GM23248 (cell line): ENCODE measurements around the gene TRAM2. TPM values are rescaled to one million over a fixed set of nuclear protein-coding genes. Genes with fewer than 3 reads are reported as not detected.

Experiments used
- DNase-seq: peaks from one replicate; pipeline ENCODE4 v3.0.0-alpha.2; 2015
- H2AFZ ChIP-seq: fragments of 200-600 bp; sonication (generic); 2 replicates; pipeline ENCODE4 v1.6.1; 2016; ENCODE audit warnings: antibody characterized with exemption
- H3F3A ChIP-seq: fragments of 200-600 bp; sonication (generic); 2 replicates; pipeline ENCODE4 v1.6.1; 2016; ENCODE audit warnings: mild to moderate bottlenecking, antibody characterized with exemption, mixed run types; ENCODE audit not compliant: insufficient read depth
- H3K27ac ChIP-seq: fragments of 200-600 bp; sonication (generic); 2 replicates; pipeline ENCODE4 v1.5.1; 2016; ENCODE audit warnings: mild to moderate bottlenecking
- H3K27me3 ChIP-seq: fragments of 200-600 bp; sonication (generic); replicated peaks from 2 replicates; pipeline ENCODE4 v1.6.1; 2016; ENCODE audit warnings: mild to moderate bottlenecking; ENCODE audit not compliant: insufficient read depth
- H3K36me3 ChIP-seq: fragments of 200-600 bp; sonication (generic); 2 replicates; pipeline ENCODE4 v1.6.1; 2016; ENCODE audit warnings: low read depth, mild to moderate bottlenecking
- H3K4me1 ChIP-seq: fragments of 200-600 bp; sonication (generic); 2 replicates; pipeline ENCODE4 v1.6.1; 2016; ENCODE audit warnings: mild to moderate bottlenecking; ENCODE audit not compliant: insufficient read depth
- H3K4me2 ChIP-seq: fragments of 200-600 bp; sonication (generic); one replicate; pipeline ENCODE4 v1.6.1; 2016; ENCODE audit warnings: mild to moderate bottlenecking; ENCODE audit not compliant: unreplicated experiment
- H3K4me3 ChIP-seq: fragments of 200-600 bp; sonication (generic); 2 replicates; pipeline ENCODE4 v1.5.1; 2016; ENCODE audit warnings: mild to moderate bottlenecking
- H3K79me2 ChIP-seq: fragments of 200-600 bp; sonication (generic); 2 replicates; pipeline ENCODE4 v1.6.1; 2016; ENCODE audit warnings: mild to moderate bottlenecking; ENCODE audit not compliant: insufficient read depth
- H3K9ac ChIP-seq: fragments of 200-600 bp; sonication (generic); 2 replicates; pipeline ENCODE4 v1.6.1; 2016; ENCODE audit warnings: mild to moderate bottlenecking
- H3K9me2 ChIP-seq: fragments of 200-600 bp; sonication (generic); 2 replicates; pipeline ENCODE4 v1.6.1; 2016; ENCODE audit warnings: mixed run types, mild to moderate bottlenecking, moderate library complexity; ENCODE audit not compliant: insufficient read depth
- H3K9me3 ChIP-seq: fragments of 200-600 bp; sonication (generic); one replicate; pipeline ENCODE4 v1.6.1; 2017; ENCODE audit warnings: low read depth
- H4K20me1 ChIP-seq: fragments of 200-600 bp; sonication (generic); 2 replicates; pipeline ENCODE4 v1.6.0; 2016; ENCODE audit not compliant: insufficient read depth
- EZH2 ChIP-seq: fragments of 200-600 bp; sonication (generic); IDR thresholded peaks from 2 replicates; pipeline ENCODE4 v1.6.1; 2018; ENCODE audit warnings: antibody characterized with exemption, mild to moderate bottlenecking; ENCODE audit not compliant: insufficient read depth, poor library complexity, severe bottlenecking
- EZH2phosphoT487 ChIP-seq: fragments of 200-600 bp; sonication (generic); IDR thresholded peaks from 2 replicates; pipeline ENCODE4 v1.6.1; 2018; ENCODE audit warnings: antibody characterized with exemption, moderate library complexity, mild to moderate bottlenecking, low read depth; ENCODE audit not compliant: insufficient read depth
- WGBS, 2 experiments: methylation state at CpG; one replicate each; pipeline ENCODE4 v1.1.6; 2015 to 2017; ENCODE audit warnings: low lambda C conversion rate in 2 of 2, low coverage in 1 of 2; ENCODE audit errors: missing lambda C conversion rate in 2 of 2; 5-methylcytosine and 5-hydroxymethylcytosine counted together
- in situ Hi-C: fragments of 300-500 bp; cut with MboI; formaldehyde crosslinking; loops from 2 replicates; pipeline ENCODE4 v1.15.0; 2020
- polyA plus RNA-seq: library from polyadenylated mRNA; unstranded; fragments of >200 nt; fragmentation: Nextera tagmentation; extraction: Ambion mirVana; gene quantifications from 2 replicates; pipeline ENCODE4 v1.2.1, GENCODE V29; 2016
- total RNA-seq: library from RNA; depleted of rRNA; stranded (reverse); fragments of >200 nt; shearing (Covaris generic); gene quantifications from 2 replicates; pipeline ENCODE4 v1.2.3, GENCODE V29; 2014

The TRAM2 gene
- total and polyA plus RNA-seq, 2 experiments from 2014 or later = 141 to 174 TPM

DNA sequence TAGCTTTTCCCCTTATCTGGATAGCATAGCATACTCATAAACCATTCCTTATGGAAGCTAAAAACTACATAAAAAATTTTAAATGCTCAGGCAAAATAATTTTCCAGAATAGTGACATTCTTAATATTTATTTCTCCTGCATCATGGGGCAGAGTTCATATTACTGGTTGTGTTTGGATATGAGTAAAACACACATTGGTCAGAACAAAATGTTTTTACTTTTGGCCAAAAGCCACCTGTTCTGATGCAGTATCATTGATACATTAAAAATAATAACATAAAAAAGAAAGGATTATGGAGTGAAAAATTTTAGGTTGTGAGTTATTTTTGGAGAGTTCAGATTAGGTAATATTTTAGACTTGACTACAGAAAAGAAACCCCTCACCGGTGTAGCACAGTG is 33.6 kb downstream of the TRAM2 start:
- in situ Hi-C loops = no loop called here
- Histone ChIP-seq H3K4me3 (peak overlapping the region; percentile 40), H3K4me1 (peaks cover 100% of the 10 kb centered on the region), H3K9me3 (no peaks in the 10 kb centered on the region), H3K79me2 (peaks cover 86% of the 10 kb centered on the region), H3K27ac (peak overlapping the region; percentile 87), H3F3A (peaks cover 90% of the 10 kb centered on the region), H4K20me1 (no peaks in the 10 kb centered on the region), H3K4me2 (peak overlapping the region; percentile 58), H3K36me3 (no peaks in the 10 kb centered on the region; the same call in 1 of the 2 replicates), H2AFZ (no peak overlapping the region), H3K27me3 (no peaks in the 10 kb centered on the region), H3K9me2 (no peaks in the 10 kb centered on the region), H3K9ac (peak overlapping the region; percentile 57)
- WGBS, 2 experiments = 40 to 59% methylated on average over 1 of the region's 1 CpG
- no peak for TF ChIP-seq EZH2phosphoT487
- no peak for TF ChIP-seq EZH2
- peak; percentile 56 for DNase-seq

- Histone ChIP-seq H4K20me1 (no peaks in the 10 kb centered on the region), H3K36me3 (no peaks in the 10 kb centered on the region; the same call in 1 of the 2 replicates), H3K4me1 (peaks cover 100% of the 10 kb centered on the region), H2AFZ (no peak overlapping the region), H3K27ac (peak overlapping the region; percentile 87), H3F3A (peaks cover 94% of the 10 kb centered on the region), H3K4me3 (no peak overlapping the region), H3K9ac (peak overlapping the region; percentile 58; the same call in 1 of the 2 replicates), H3K27me3 (no peaks in the 10 kb centered on the region), H3K9me2 (no peaks in the 10 kb centered on the region), H3K4me2 (peak overlapping the region; percentile 18), H3K79me2 (peaks cover 86% of the 10 kb centered on the region), H3K9me3 (no peaks in the 10 kb centered on the region)
- 84 to 89% methylated on average over 6 of the region's 6 CpGs for WGBS, 2 experiments
- in situ Hi-C loops = no loop called here
- DNase-seq = no peak
- TF ChIP-seq EZH2phosphoT487 (no peak), EZH2 (no peak)
Observed at GRCh38 chr6:52541135-52541534, 35.7 kb downstream of the TRAM2 start.

- Histone ChIP-seq H3K36me3 (no peaks in the 10 kb centered on the region; the same call in 1 of the 2 replicates), H3K27ac (peak overlapping the region; percentile 87), H2AFZ (no peak overlapping the region), H3K27me3 (no peaks in the 10 kb centered on the region), H4K20me1 (no peaks in the 10 kb centered on the region), H3K9ac (peak overlapping the region; percentile 58), H3K9me2 (no peaks in the 10 kb centered on the region), H3K4me3 (peak overlapping the region; percentile 32), H3K9me3 (no peaks in the 10 kb centered on the region), H3K4me1 (peaks cover 99% of the 10 kb centered on the region), H3K79me2 (peaks cover 86% of the 10 kb centered on the region), H3K4me2 (peak overlapping the region; percentile 77), H3F3A (peaks cover 100% of the 10 kb centered on the region)
- TF ChIP-seq EZH2phosphoT487 (no peak), EZH2 (no peak)
- in situ Hi-C loops = no loop called here
- WGBS, 2 experiments = 44 to 46% methylated on average over 3 of the region's 3 CpGs
- DNase-seq = peak; percentile 54
Observed at GRCh38 chr6:52540286-52540902, 36.5 kb downstream of the TRAM2 start.

DNA sequence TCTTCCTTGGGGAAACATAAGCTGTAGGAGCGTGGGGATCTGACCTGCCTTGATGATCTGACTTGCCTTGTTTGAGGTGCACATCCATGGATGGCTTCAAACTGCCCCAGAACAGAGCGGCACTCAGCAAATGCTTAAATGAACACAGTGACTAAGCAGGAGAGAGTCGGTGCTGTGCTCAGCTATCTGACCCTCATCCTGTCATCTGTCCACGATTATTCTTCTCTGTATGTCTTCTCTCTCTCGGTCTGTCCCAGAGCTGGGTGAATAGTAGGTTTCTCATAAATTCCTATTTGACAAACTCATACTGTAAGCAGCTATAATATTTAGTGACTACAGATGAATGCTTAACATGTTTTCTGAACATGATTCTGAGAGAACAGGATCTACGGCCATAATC is 37.3 kb downstream of the TRAM2 start:
- DNase-seq = peak; percentile 90
- Histone ChIP-seq H2AFZ (no peak overlapping the region), H3K36me3 (no peaks in the 10 kb centered on the region; the same call in 1 of the 2 replicates), H3K27ac (peak overlapping the region; percentile 87), H3K9me3 (no peaks in the 10 kb centered on the region), H4K20me1 (no peaks in the 10 kb centered on the region), H3K4me3 (peak overlapping the region; percentile 32), H3K9ac (peak overlapping the region; percentile 58), H3K79me2 (peaks cover 86% of the 10 kb centered on the region), H3K27me3 (no peaks in the 10 kb centered on the region), H3F3A (peaks cover 98% of the 10 kb centered on the region), H3K4me2 (peak overlapping the region; percentile 77), H3K9me2 (no peaks in the 10 kb centered on the region), H3K4me1 (peaks cover 96% of the 10 kb centered on the region)
- 3 to 4% methylated on average over 6 of the region's 6 CpGs for WGBS, 2 experiments
- TF ChIP-seq EZH2phosphoT487 (no peak), EZH2 (no peak)
- in situ Hi-C loops = no loop called here
